Urinary bladder (tissue), 4 donors: ENCODE results near the gene FARS2. TPM values are rescaled to one million over a fixed set of nuclear protein-coding genes. Genes with fewer than 3 reads are reported as not detected.

Source experiments
- DNase-seq: peaks from one replicate; pipeline ENCODE4 v3.0.0-alpha.2; 2015; ENCODE audit errors: extremely low spot score
- H3K27ac ChIP-seq: one replicate; pipeline ENCODE4 v1.5.1; 2013; ENCODE audit warnings: low read depth, mild to moderate bottlenecking, moderate library complexity
- H3K36me3 ChIP-seq: one replicate; pipeline ENCODE4 v1.6.1; 2013; ENCODE audit warnings: mild to moderate bottlenecking, moderate library complexity; ENCODE audit not compliant: insufficient read depth
- H3K4me1 ChIP-seq: one replicate; pipeline ENCODE4 v1.6.1; 2013; ENCODE audit warnings: mild to moderate bottlenecking, moderate library complexity; ENCODE audit not compliant: insufficient read depth
- H3K4me3 ChIP-seq: one replicate; pipeline ENCODE4 v1.5.1; 2013; ENCODE audit warnings: low read depth, low read length
- WGBS: extraction: QIAGEN DNeasy Blood & Tissue Kit; methylation state at CpG from one replicate; pipeline ENCODE4 v1.1.7; 2013; 5-methylcytosine and 5-hydroxymethylcytosine counted together
- polyA plus RNA-seq: library from polyadenylated mRNA; stranded (reverse); fragments of 200-250 nt; gene quantifications from one replicate; pipeline ENCODE4 v1.2.3, GENCODE V29; 2013
- total RNA-seq: library from RNA; depleted of rRNA; stranded (reverse); fragments of >200 nt; gene quantifications from one replicate; pipeline ENCODE4 v1.2.3, GENCODE V29; 2014
- donor health status: healthy with polysubstance abuse.
- donor health status: healthy.

Gene FARS2
- total and polyA plus RNA-seq, 2 donors, result 13.6 to 23.4 TPM

- Histone ChIP-seq H3K36me3 (no peaks in the 10 kb centered on the region), H3K4me1 (no peaks in the 10 kb centered on the region), H3K4me3 (no peak overlapping the region), H3K27ac (no peak overlapping the region)
- no peak for DNase-seq
- WGBS, result 90% methylated on average over 7 of the region's 7 CpGs
These were observed 336.1 kb downstream of the FARS2 start for GRCh38 chr6:5597413-5597812.

- DNase-seq, result no peak
- H3K4me1 ChIP-seq, result no peaks in the 10 kb centered on the region
- no peaks in the 10 kb centered on the region for H3K36me3 ChIP-seq
- H3K27ac ChIP-seq, result no peak overlapping the region
- 97% methylated on average over 3 of the region's 3 CpGs for WGBS
- no peak overlapping the region for H3K4me3 ChIP-seq
These were observed 336.8 kb downstream of the FARS2 start for GRCh38 chr6:5598123-5598522.

DNA sequence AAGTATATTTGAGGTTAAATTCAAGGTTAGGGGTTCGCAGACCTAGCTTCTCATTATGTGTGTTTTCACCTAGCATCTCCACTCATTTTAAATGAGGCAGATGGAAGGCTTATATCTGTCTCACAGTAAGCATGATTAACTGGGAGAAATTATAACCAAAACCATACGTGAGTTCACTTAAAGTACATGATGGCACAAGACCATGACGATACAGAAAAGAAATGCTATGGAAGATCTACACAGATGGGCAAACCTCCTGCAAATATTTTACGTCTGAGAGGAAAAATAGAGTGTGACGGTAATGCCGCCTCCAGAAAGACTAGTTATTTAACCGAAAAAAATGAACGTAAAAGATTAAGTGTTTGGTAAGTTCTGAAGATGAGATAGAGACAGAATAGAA lies 337.8 kb downstream of the FARS2 start:
- Histone ChIP-seq H3K4me3 (no peak overlapping the region), H3K27ac (no peak overlapping the region), H3K4me1 (no peaks in the 10 kb centered on the region), H3K36me3 (no peaks in the 10 kb centered on the region)
- 92% methylated on average over 8 of the region's 8 CpGs for WGBS
- no peak for DNase-seq

DNA sequence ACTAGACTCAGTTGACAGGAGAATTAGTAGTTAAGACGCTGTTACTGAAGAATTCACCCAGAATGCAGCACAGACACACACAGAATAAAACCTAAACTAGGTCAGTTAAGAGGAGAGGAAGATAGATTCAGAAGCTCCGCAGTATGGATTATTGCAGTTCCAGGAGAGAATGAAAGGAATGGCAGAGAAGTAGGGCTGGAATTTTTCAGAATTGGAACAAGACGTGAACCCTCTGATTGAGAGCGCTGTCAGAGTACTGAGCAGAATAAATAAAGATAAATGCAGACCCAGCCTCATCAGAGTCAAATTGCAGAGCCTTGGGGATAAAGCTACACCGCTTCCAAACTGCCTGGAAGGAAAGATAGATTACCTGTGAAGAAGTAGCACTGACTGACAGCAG lies 344.6 kb downstream of the FARS2 start:
- 79% methylated on average over 5 of the region's 5 CpGs for WGBS
- Histone ChIP-seq H3K36me3 (no peaks in the 10 kb centered on the region), H3K4me3 (no peak overlapping the region), H3K27ac (no peak overlapping the region), H3K4me1 (no peaks in the 10 kb centered on the region)
- DNase-seq, result no peak

DNA sequence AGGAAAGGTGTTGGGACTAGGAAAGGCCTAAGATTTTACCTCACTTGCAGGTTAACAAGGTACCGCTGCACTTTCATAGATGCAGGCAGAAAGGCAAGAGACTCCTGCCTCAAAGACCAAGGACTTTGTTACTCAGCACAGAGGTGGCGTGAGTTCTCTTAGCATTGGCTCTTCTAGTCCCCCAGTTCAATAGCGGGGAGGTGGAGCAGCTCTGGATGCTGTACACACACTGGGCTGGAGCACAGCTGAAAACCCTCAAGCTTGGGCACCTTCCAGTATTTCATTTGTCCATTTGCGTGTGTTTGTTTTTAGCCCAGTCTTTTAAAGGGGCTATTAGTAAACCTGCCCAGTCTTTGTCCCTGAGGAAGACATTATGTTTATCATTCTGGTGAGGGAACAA lies 345.2 kb downstream of the FARS2 start:
- Histone ChIP-seq H3K27ac (no peak overlapping the region), H3K36me3 (no peaks in the 10 kb centered on the region), H3K4me1 (no peaks in the 10 kb centered on the region), H3K4me3 (no peak overlapping the region)
- WGBS, result 80% methylated on average over 4 of the region's 4 CpGs
- no peak for DNase-seq

GRCh38 chr6:5610640-5611039 lies 349.3 kb downstream of the FARS2 start:
- Histone ChIP-seq H3K27ac (no peak overlapping the region), H3K4me1 (no peaks in the 10 kb centered on the region), H3K4me3 (no peak overlapping the region), H3K36me3 (peaks cover 5% of the 10 kb centered on the region)
- DNase-seq, result no peak
- WGBS, result 92% methylated on average over 8 of the region's 8 CpGs

GRCh38 chr6:5617179-5617578 lies 355.9 kb downstream of the FARS2 start:
- Histone ChIP-seq H3K27ac (no peak overlapping the region), H3K4me1 (no peaks in the 10 kb centered on the region), H3K4me3 (no peak overlapping the region), H3K36me3 (peaks cover 5% of the 10 kb centered on the region)
- WGBS, result 100% methylated on average over 1 of the region's 1 CpG
- DNase-seq, result no peak

GRCh38 chr6:5619249-5619648 lies 357.9 kb downstream of the FARS2 start:
- H3K27ac ChIP-seq, result no peak overlapping the region
- no peak overlapping the region for H3K4me3 ChIP-seq
- H3K36me3 ChIP-seq, result no peaks in the 10 kb centered on the region
- WGBS, result 87% methylated on average over 3 of the region's 3 CpGs
- H3K4me1 ChIP-seq, result no peaks in the 10 kb centered on the region
- DNase-seq, result no peak

DNA sequence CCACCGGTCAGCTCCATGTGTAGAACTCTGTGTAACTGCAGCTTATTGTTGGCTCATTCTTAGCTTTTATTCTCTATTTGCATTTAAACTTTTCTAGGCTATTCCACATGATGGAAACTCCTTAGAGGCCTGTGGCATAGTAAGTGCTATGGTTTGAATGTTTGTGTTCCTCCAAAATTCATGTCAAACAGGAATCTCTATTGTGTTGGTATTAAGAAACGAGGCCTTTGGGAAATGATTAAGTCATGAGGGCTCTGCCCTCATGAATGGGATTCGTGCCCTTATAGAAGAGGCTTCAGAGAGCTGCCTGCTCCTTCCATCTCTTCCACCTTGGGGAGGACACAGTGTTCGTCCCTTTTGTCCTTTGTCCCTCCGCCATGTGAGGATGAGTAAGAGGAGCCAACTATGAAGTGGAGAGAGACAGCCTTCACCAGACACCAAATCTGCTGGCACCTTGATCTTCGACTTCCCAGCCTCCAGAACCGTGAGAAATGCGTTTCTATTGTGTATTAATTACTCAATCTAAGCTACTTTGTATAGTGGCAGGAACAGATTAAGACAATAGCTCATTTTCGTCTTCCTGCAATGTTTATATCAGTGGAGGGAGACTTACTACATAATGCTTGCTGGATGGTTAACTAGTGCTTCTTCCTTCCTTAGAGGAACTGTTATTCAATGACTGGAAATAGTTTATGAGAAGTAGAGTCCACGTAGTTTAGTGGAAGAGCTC lies 361.1 kb downstream of the FARS2 start:
- WGBS, result 83% methylated on average over 10 of the region's 10 CpGs
- DNase-seq, result no peak
- Histone ChIP-seq H3K27ac (no peak overlapping the region), H3K4me1 (no peaks in the 10 kb centered on the region), H3K36me3 (no peaks in the 10 kb centered on the region), H3K4me3 (no peak overlapping the region)

GRCh38 chr6:5623769-5624168 lies 362.5 kb downstream of the FARS2 start:
- Histone ChIP-seq H3K27ac (no peak overlapping the region), H3K4me3 (no peak overlapping the region), H3K36me3 (no peaks in the 10 kb centered on the region), H3K4me1 (no peaks in the 10 kb centered on the region)
- 83% methylated on average over 2 of the region's 2 CpGs for WGBS
- DNase-seq, result no peak

DNA sequence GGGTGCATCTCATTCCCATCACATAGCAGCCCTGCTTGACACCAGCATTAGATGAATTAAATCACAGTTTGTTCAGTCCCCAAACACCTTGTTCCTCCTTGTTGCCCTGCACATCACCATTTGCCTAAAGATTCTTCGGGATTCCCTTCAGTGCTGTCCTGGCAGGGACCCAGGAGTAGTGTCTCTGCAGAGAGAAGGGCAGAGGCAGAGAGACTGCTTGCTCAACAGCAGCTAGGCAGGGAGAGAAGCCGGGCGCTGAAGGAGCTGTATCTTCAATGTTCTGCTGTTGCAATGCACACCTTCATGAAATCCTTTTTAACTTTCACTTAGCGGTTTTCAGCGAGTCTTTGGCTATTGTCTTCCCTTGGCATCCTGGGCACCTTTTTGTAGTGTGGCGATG lies 362.9 kb downstream of the FARS2 start:
- Histone ChIP-seq H3K4me1 (no peaks in the 10 kb centered on the region), H3K36me3 (no peaks in the 10 kb centered on the region), H3K4me3 (no peak overlapping the region), H3K27ac (no peak overlapping the region)
- DNase-seq, result no peak
- WGBS, result 82% methylated on average over 6 of the region's 6 CpGs

- DNase-seq, result no peak
- Histone ChIP-seq H3K36me3 (no peaks in the 10 kb centered on the region), H3K4me3 (no peak overlapping the region), H3K4me1 (no peaks in the 10 kb centered on the region), H3K27ac (no peak overlapping the region)
- 82% methylated on average over 7 of the region's 7 CpGs for WGBS
These were observed 365.6 kb downstream of the FARS2 start for GRCh38 chr6:5626727-5627426.

DNA sequence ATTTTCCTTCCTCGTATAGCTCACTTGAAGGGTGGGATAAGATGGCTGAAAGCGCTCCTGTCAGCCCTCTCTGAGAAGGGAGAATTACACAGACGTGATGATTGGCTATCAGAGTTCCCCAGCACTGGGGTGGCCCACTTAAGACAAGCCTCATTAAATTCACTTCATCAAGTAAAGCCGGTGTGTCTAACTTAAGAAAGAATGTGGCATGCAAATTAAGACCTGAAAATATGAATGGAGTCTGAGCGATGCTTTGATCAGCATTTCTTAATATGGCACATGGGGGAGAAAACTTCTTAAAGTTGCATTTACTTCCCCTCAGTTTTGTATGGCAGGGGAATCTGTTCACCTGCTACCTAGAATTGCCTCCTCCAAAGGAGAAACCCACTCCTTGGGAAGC lies 369.3 kb downstream of the FARS2 start:
- Histone ChIP-seq H3K4me3 (no peak overlapping the region), H3K4me1 (no peaks in the 10 kb centered on the region), H3K27ac (no peak overlapping the region), H3K36me3 (no peaks in the 10 kb centered on the region)
- WGBS, result 85% methylated on average over 5 of the region's 5 CpGs
- no peak for DNase-seq

- Histone ChIP-seq H3K4me3 (no peak overlapping the region), H3K4me1 (no peaks in the 10 kb centered on the region), H3K27ac (no peak overlapping the region), H3K36me3 (no peaks in the 10 kb centered on the region)
- WGBS, result 83% methylated on average over 7 of the region's 7 CpGs
- DNase-seq, result no peak
These were observed 371.1 kb downstream of the FARS2 start for GRCh38 chr6:5632348-5632935.
